SK-N-SH (cell line): ENCODE measurements around the gene NFIA. TPM values are rescaled to one million over a fixed set of nuclear protein-coding genes. Genes with fewer than 3 reads are reported as not detected.

ENCODE experiments used
- CTCF ChIA-PET: fragments of 300-600, 350-600 bp; formaldehyde crosslinking; extraction: SDS; loops from one replicate; lab custom pipeline; 2021; lab: Yijun Ruan, JAX
- POLR2A ChIA-PET: fragments of 350-600 bp; sonication (Branson Sonifier 250); formaldehyde crosslinking; extraction: SDS; loops from one replicate; lab custom pipeline; 2020; ENCODE audit warnings: antibody characterized with exemption, inconsistent platforms; lab: Yijun Ruan, JAX
- DNase-seq: peaks from one replicate; pipeline ENCODE4 v3.0.0; 2012
- H2AFZ ChIP-seq: fragments of 200-600 bp; sonication (generic); 2 replicates; pipeline ENCODE4 v1.8.1; 2016; ENCODE audit warnings: antibody characterized with exemption, mild to moderate bottlenecking, low read depth
- H3F3A ChIP-seq: fragments of 200-600 bp; sonication (generic); replicated peaks from 2 replicates; pipeline ENCODE3; 2016; ENCODE audit warnings: antibody characterized with exemption, mild to moderate bottlenecking; ENCODE audit not compliant: insufficient read depth
- H3K27ac ChIP-seq, 2 experiments: fragments of 200-500 bp in 1 of 2; fragments of 200-600 bp in 1 of 2; sonication (Bioruptor generic) in 1 of 2; sonication (generic), shearing (Covaris generic) in 1 of 2; 2 replicates each; pipeline versions ENCODE4 v1.5.1 to v1.6.1; 2014 to 2016; ENCODE audit warnings: low read depth in 2 of 2, inconsistent platforms in 1 of 2, low read length in 1 of 2, mild to moderate bottlenecking in 1 of 2, mixed read lengths in 1 of 2
- H3K27me3 ChIP-seq: fragments of 200-600 bp; sonication (generic), shearing (Covaris generic); 2 replicates; pipeline ENCODE4 v1.6.1; 2016; ENCODE audit warnings: mixed run types; ENCODE audit not compliant: insufficient read depth
- H3K36me3 ChIP-seq, 2 experiments: fragments of 200-500 bp in 1 of 2; fragments of 200-600 bp in 1 of 2; sonication (Bioruptor generic) in 1 of 2; sonication (generic) in 1 of 2; replicated peaks in 1 of 2; 2 replicates each; pipeline versions ENCODE3 to v1.5.1; 2014 to 2016; ENCODE audit warnings: low read length in 1 of 2, mild to moderate bottlenecking in 1 of 2; ENCODE audit not compliant: insufficient read depth in 2 of 2, control insufficient read depth in 1 of 2
- H3K4me1 ChIP-seq, 2 experiments: fragments of 200-500 bp in 1 of 2; fragments of 200-600 bp in 1 of 2; sonication (Bioruptor generic) in 1 of 2; sonication (generic), shearing (Covaris generic) in 1 of 2; 2 replicates each; pipeline versions ENCODE4 v1.5.1 to v1.6.1; 2014 to 2016; ENCODE audit warnings: low read depth in 1 of 2, low read length in 1 of 2, mixed run types in 1 of 2; ENCODE audit not compliant: insufficient read depth in 2 of 2, control insufficient read depth in 1 of 2
- H3K4me2 ChIP-seq: fragments of 200-600 bp; sonication (generic), shearing (Covaris generic); 2 replicates; pipeline ENCODE4 v1.6.1; 2017; ENCODE audit warnings: mixed run types
- H3K4me3 ChIP-seq, 2 experiments: fragments of 200-500 bp in 1 of 2; fragments of 200-600 bp in 1 of 2; sonication (Bioruptor generic) in 1 of 2; sonication (generic), shearing (Covaris generic) in 1 of 2; 2 replicates each; pipeline versions ENCODE4 v1.5.1 to v1.8.1; 2014 to 2016; ENCODE audit warnings: low read depth in 2 of 2, inconsistent platforms in 1 of 2, low read length in 1 of 2, mild to moderate bottlenecking in 1 of 2, mixed read lengths in 1 of 2, moderate library complexity in 1 of 2
- H3K79me2 ChIP-seq: fragments of 200-600 bp; sonication (generic); 2 replicates; pipeline ENCODE4 v1.8.1; 2017; ENCODE audit warnings: mild to moderate bottlenecking; ENCODE audit not compliant: insufficient read depth
- H3K9ac ChIP-seq: fragments of 200-600 bp; sonication (generic); 2 replicates; pipeline ENCODE4 v1.6.1; 2017; ENCODE audit warnings: mixed run types
- H3K9me2 ChIP-seq: fragments of 200-600 bp; sonication (generic); 2 replicates; pipeline ENCODE4 v1.6.1; 2017; ENCODE audit warnings: mixed run types
- H3K9me3 ChIP-seq: fragments of 200-600 bp; sonication (generic); 2 replicates; pipeline ENCODE4 v1.6.1; 2017; ENCODE audit warnings: mixed run types, mild to moderate bottlenecking, moderate library complexity
- H4K20me1 ChIP-seq: fragments of 200-600 bp; sonication (generic); 2 replicates; pipeline ENCODE4 v1.6.1; 2017; ENCODE audit warnings: mild to moderate bottlenecking, mixed run types; ENCODE audit not compliant: insufficient read depth
- FOSL2 ChIP-seq: IDR thresholded peaks from 2 replicates; pipeline ENCODE4 v1.4.0; 2012; ENCODE audit warnings: low read depth, mild to moderate bottlenecking, moderate library complexity, borderline replicate concordance
- GABPA ChIP-seq: IDR thresholded peaks from 2 replicates; pipeline ENCODE4 v1.4.0; 2012; ENCODE audit warnings: low read depth, mild to moderate bottlenecking
- GATA2 ChIP-seq: sonication (generic); formaldehyde crosslinking; IDR thresholded peaks from 2 replicates; pipeline ENCODE4 v1.5.0; 2020; ENCODE audit warnings: mild to moderate bottlenecking, missing genetic modification reagents
- JUND ChIP-seq: IDR thresholded peaks from 2 replicates; pipeline ENCODE4 v1.4.0; 2012
- MAX ChIP-seq: IDR thresholded peaks from 2 replicates; pipeline ENCODE4 v1.4.0; 2012; ENCODE audit warnings: low read depth
- MEF2A ChIP-seq: IDR thresholded peaks from 2 replicates; pipeline ENCODE4 v1.4.0; 2012; ENCODE audit warnings: low read depth, borderline replicate concordance
- RCOR1 ChIP-seq: fragments of 150-350 bp; IDR thresholded peaks from 2 replicates; pipeline ENCODE4 v1.6.1; 2017; ENCODE audit warnings: antibody characterized with exemption, low read length
- REST ChIP-seq: IDR thresholded peaks from 2 replicates; pipeline ENCODE4 v1.6.1; 2012; ENCODE audit warnings: mild to moderate bottlenecking, low read depth, low read length, moderate library complexity
- RFX5 ChIP-seq: IDR thresholded peaks from 2 replicates; pipeline ENCODE4 v1.6.1; 2012; ENCODE audit warnings: mild to moderate bottlenecking, improper control_type of control experiment, low read length
- SIN3A ChIP-seq: IDR thresholded peaks from 2 replicates; pipeline ENCODE4 v1.6.1; 2012; ENCODE audit warnings: low read depth, mild to moderate bottlenecking, low read length, moderate library complexity, borderline replicate concordance
- TEAD4 ChIP-seq: IDR thresholded peaks from 2 replicates; pipeline ENCODE4 v1.4.0; 2012; ENCODE audit warnings: mild to moderate bottlenecking, borderline replicate concordance; ENCODE audit not compliant: insufficient read depth
- USF1 ChIP-seq: IDR thresholded peaks from 2 replicates; pipeline ENCODE4 v1.4.0; 2012; ENCODE audit warnings: low read depth, borderline replicate concordance
- USF2 ChIP-seq: fragments of 150-350 bp; IDR thresholded peaks from 2 replicates; pipeline ENCODE4 v1.6.1; 2017; ENCODE audit warnings: antibody characterized with exemption, low read length, low read depth, borderline replicate concordance
- YY1 ChIP-seq: IDR thresholded peaks from 2 replicates; pipeline ENCODE4 v1.4.0; 2012; ENCODE audit warnings: low read depth, mild to moderate bottlenecking
- WGBS: methylation state at CpG from one replicate; pipeline ENCODE4 v1.1.6; 2017; ENCODE audit warnings: low lambda C conversion rate; 5-methylcytosine and 5-hydroxymethylcytosine counted together
- polyA plus RNA-seq, 3 experiments: library from polyadenylated mRNA; depleted of rRNA; stranded (reverse); fragments of >200 nt; gene quantifications; 2 replicates each; pipeline ENCODE4 v1.2.3, GENCODE V29; 2012
- TF ChIP-seq, protein P1 (sequence below): fragments of 200-600 bp; sonication (generic); IDR thresholded peaks from 2 replicates; pipeline ENCODE4 v1.6.1; 2017; ENCODE audit warnings: antibody characterized with exemption, mild to moderate bottlenecking, moderate library complexity

Gene NFIA
- polyA plus RNA-seq, 1 of the 3 experiments (the other 2 are of a cell fraction): 3.3 TPM

- Histone ChIP-seq H3K9me2 (no peaks in the 10 kb centered on the region), H3K27ac (no peak overlapping the region), H3K9me3 (no peaks in the 10 kb centered on the region), H3K4me2 (no peak overlapping the region), H3F3A (peaks cover 3% of the 10 kb centered on the region), H3K4me1 (peaks cover 5 to 6% of the 10 kb centered on the region in 2 experiments; a peak in 3 of 4 replicates), H4K20me1 (no peaks in the 10 kb centered on the region), H3K9ac (no peak overlapping the region), H3K36me3 (no peaks in the 10 kb centered on the region), H3K27me3 (no peaks in the 10 kb centered on the region), H3K4me3 (no peak overlapping the region), H2AFZ (no peak overlapping the region), H3K79me2 (no peaks in the 10 kb centered on the region)
- DNase-seq: no peak
- ChIA-PET CTCF (no interaction called here), POLR2A (no interaction called here)
- WGBS: 91% methylated on average over 4 of the region's 4 CpGs
- TF ChIP-seq FOSL2: no peak
- no peak for TF ChIP-seq GATA2 (CRISPR knock-in tag)
- TF ChIP-seq RCOR1: no peak
- TF ChIP-seq JUND: no peak
- no peak for TF ChIP-seq MAX
Observed at GRCh38 chr1:61329556-61329955, 247.2 kb downstream of the NFIA start.

GRCh38 chr1:61330018-61330417 is 247.7 kb downstream of the NFIA start:
- no peak overlapping the region for H3K9ac ChIP-seq
- no peak overlapping the region for H3K27ac ChIP-seq
- no peak overlapping the region for H2AFZ ChIP-seq
- H4K20me1 ChIP-seq: no peaks in the 10 kb centered on the region
- CTCF ChIA-PET: no interaction called here
- no peaks in the 10 kb centered on the region for H3K27me3 ChIP-seq
- peaks cover 3% of the 10 kb centered on the region for H3F3A ChIP-seq
- H3K4me3 ChIP-seq: no peak overlapping the region
- H3K4me2 ChIP-seq: no peak overlapping the region
- WGBS: 87% methylated on average over 5 of the region's 5 CpGs
- no peaks in the 10 kb centered on the region for H3K36me3 ChIP-seq
- TF ChIP-seq, protein P1, sequence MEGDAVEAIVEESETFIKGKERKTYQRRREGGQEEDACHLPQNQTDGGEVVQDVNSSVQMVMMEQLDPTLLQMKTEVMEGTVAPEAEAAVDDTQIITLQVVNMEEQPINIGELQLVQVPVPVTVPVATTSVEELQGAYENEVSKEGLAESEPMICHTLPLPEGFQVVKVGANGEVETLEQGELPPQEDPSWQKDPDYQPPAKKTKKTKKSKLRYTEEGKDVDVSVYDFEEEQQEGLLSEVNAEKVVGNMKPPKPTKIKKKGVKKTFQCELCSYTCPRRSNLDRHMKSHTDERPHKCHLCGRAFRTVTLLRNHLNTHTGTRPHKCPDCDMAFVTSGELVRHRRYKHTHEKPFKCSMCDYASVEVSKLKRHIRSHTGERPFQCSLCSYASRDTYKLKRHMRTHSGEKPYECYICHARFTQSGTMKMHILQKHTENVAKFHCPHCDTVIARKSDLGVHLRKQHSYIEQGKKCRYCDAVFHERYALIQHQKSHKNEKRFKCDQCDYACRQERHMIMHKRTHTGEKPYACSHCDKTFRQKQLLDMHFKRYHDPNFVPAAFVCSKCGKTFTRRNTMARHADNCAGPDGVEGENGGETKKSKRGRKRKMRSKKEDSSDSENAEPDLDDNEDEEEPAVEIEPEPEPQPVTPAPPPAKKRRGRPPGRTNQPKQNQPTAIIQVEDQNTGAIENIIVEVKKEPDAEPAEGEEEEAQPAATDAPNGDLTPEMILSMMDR: no peak
- TF ChIP-seq RFX5 (no peak), RCOR1 (no peak), SIN3A (no peak), YY1 (no peak), MEF2A (no peak), MAX (no peak), USF2 (no peak), TEAD4 (no peak), REST (no peak), GABPA (no peak), USF1 (no peak)
- DNase-seq: no peak
- H3K9me3 ChIP-seq: no peaks in the 10 kb centered on the region
- H3K4me1 ChIP-seq: peaks cover 5 to 8% of the 10 kb centered on the region in 2 experiments; a peak in 3 of 4 replicates
- POLR2A ChIA-PET: no interaction called here
- no peaks in the 10 kb centered on the region for H3K9me2 ChIP-seq
- no peaks in the 10 kb centered on the region for H3K79me2 ChIP-seq
